Transverse colon (tissue), 4 donors: ENCODE data around the gene CNTN1. TPM values are rescaled to one million over a fixed set of nuclear protein-coding genes. Genes with fewer than 3 reads are reported as not detected.

Source experiments
- DNase-seq: peaks from one replicate; pipeline ENCODE4 v3.0.0-alpha.2; 2019
- H3K27ac ChIP-seq, 4 donors: fragments of 200-600 bp; sonication (generic); 2 replicates each; pipeline ENCODE4 v1.5.1; 2016 to 2018; ENCODE audit warnings: inconsistent platforms in 4 of 4
- H3K27me3 ChIP-seq: fragments of 200-600 bp; sonication (generic); 2 replicates; pipeline ENCODE4 v1.5.1; 2017; ENCODE audit warnings: inconsistent platforms
- H3K36me3 ChIP-seq, 4 donors: fragments of 200-600 bp; sonication (generic); 2 replicates each; pipeline ENCODE4 v1.5.1; 2017 to 2019; ENCODE audit warnings: inconsistent platforms in 4 of 4
- H3K4me1 ChIP-seq, 4 donors: fragments of 200-600 bp; sonication (generic); 2 replicates each; pipeline ENCODE4 v1.5.1; 2017 to 2020; ENCODE audit warnings: inconsistent platforms in 4 of 4
- H3K4me3 ChIP-seq, 4 donors: fragments of 200-600 bp; sonication (generic); 1 replicate in 1 of 4; 2 replicates in 3 of 4; pipeline versions ENCODE4 v1.5.1 to v1.6.1; 2017 to 2019; ENCODE audit warnings: inconsistent platforms in 4 of 4
- H3K9me3 ChIP-seq, 2 donors: fragments of 200-600 bp; sonication (generic); 2 replicates each; pipeline ENCODE4 v1.5.1; 2017 to 2019; ENCODE audit warnings: inconsistent platforms in 2 of 2
- EP300 ChIP-seq: sonication (generic); formaldehyde crosslinking; IDR thresholded peaks from one replicate; pipeline ENCODE4 v1.6.1; 2017; ENCODE audit warnings: antibody characterized with exemption, low read depth
- POLR2A ChIP-seq: fragments of 450-650 bp; IDR thresholded peaks from one replicate; pipeline ENCODE4 v1.6.1; 2016; ENCODE audit warnings: antibody characterized with exemption, mild to moderate bottlenecking, moderate library complexity
- POLR2AphosphoS5 ChIP-seq, 3 donors: sonication (generic); formaldehyde crosslinking; IDR thresholded peaks; one replicate each; pipeline ENCODE4 v1.6.1; 2016; ENCODE audit warnings: antibody characterized with exemption in 3 of 3
- WGBS, 2 donors: methylation state at CpG; one replicate each; pipeline ENCODE4 v1.1.5; 2018; ENCODE audit warnings: low coverage in 1 of 2; 5-methylcytosine and 5-hydroxymethylcytosine counted together
- in situ Hi-C, 4 donors: fragments of 200-750 bp; cut with MboI; loops; one replicate each; pipeline versions ENCODE4 v1.15.0 to v1.15.1; 2017; ENCODE audit warnings: low sequenced_read_pairs in 3 of 4, low pct_ligation_motif_present in 1 of 4, low pct_unique_long_range_greater_than_20kb in 1 of 4
- intact Hi-C: fragments of 100-400 bp; cut with DNase I; formaldehyde crosslinking; loops from one replicate; pipeline ENCODE4 v1.15.1; 2023; ENCODE audit warnings: low total_unique reads
- total RNA-seq, 4 donors: library from RNA; depleted of rRNA; stranded (reverse); fragments of >200 nt; gene quantifications; one replicate each; pipeline ENCODE4 v1.1.0, GENCODE V29; 2016
- TF ChIP-seq, protein P1 (sequence below), 5 experiments: fragments of 200-600 bp in 3 of 5; fragments of 450-650 bp in 2 of 5; sonication (generic) in 3 of 5; IDR thresholded peaks; 1 replicate in 2 of 5; 2 replicates in 3 of 5; pipeline ENCODE4 v1.5.1; 2016 to 2017; ENCODE audit warnings: antibody characterized with exemption in 5 of 5, inconsistent platforms in 3 of 5, mild to moderate bottlenecking in 2 of 5, moderate library complexity in 1 of 5

Gene CNTN1
- total RNA-seq, 4 donors from 2014 or later: 0.60 to 3.2 (median 1.4) TPM

GRCh38 chr12:41049033-41049432, 356.8 kb downstream of the CNTN1 start:
- no peaks in the 10 kb centered on the region for H3K36me3 ChIP-seq

DNA sequence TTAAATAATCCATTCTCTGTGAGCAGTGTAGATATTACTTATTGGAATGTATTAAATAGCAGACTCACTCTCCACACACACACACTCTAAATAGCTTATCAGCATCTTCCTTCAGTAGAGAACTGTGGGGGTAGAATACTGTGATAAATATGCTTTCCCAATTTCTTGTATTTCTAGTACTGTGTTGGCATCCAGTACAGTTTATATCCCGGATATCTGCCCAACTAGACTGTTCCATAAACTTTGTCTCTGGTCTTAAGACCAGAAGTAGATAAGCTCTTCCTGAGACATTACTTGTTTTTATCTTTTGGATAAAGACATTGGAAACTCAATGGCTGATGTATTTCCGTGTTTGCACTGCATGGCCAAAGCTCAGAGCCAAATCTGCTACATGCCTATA, 359.7 kb downstream of the CNTN1 start:
- in situ Hi-C loops: no loop called here
- DNase-seq: no peak
- no peak overlapping the region for H3K4me3 ChIP-seq
- no peaks in the 10 kb centered on the region for H3K27me3 ChIP-seq
- no peak overlapping the region for H3K27ac ChIP-seq
- H3K36me3 ChIP-seq: no peaks in the 10 kb centered on the region
- WGBS, 2 donors: 52 to 56% methylated on average over 2 of the region's 2 CpGs
- TF ChIP-seq POLR2A: no peak
- TF ChIP-seq EP300: no peak
- TF ChIP-seq POLR2AphosphoS5 (IDR thresholded peaks at IDR 0.05): no peak
- TF ChIP-seq, protein P1, sequence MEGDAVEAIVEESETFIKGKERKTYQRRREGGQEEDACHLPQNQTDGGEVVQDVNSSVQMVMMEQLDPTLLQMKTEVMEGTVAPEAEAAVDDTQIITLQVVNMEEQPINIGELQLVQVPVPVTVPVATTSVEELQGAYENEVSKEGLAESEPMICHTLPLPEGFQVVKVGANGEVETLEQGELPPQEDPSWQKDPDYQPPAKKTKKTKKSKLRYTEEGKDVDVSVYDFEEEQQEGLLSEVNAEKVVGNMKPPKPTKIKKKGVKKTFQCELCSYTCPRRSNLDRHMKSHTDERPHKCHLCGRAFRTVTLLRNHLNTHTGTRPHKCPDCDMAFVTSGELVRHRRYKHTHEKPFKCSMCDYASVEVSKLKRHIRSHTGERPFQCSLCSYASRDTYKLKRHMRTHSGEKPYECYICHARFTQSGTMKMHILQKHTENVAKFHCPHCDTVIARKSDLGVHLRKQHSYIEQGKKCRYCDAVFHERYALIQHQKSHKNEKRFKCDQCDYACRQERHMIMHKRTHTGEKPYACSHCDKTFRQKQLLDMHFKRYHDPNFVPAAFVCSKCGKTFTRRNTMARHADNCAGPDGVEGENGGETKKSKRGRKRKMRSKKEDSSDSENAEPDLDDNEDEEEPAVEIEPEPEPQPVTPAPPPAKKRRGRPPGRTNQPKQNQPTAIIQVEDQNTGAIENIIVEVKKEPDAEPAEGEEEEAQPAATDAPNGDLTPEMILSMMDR (IDR thresholded peaks at IDR 0.05): no peak
- intact Hi-C loops: no loop called here
- H3K9me3 ChIP-seq: no peaks in the 10 kb centered on the region
- H3K4me1 ChIP-seq: peaks cover 0 to 4% (median 0%) of the 10 kb centered on the region in 4 donors

More at GRCh38 chr12:41049033-41049432, 356.8 kb downstream of the CNTN1 start:
- H3K4me3 ChIP-seq: no peak overlapping the region
- WGBS, 2 donors: 32 to 36% methylated on average over 2 of the region's 2 CpGs
- peaks cover 0 to 2% (median 0%) of the 10 kb centered on the region in 4 donors for H3K4me1 ChIP-seq
- no peak for DNase-seq
- no peaks in the 10 kb centered on the region for H3K27me3 ChIP-seq
- TF ChIP-seq POLR2AphosphoS5 (IDR thresholded peaks at IDR 0.05) (no peak), POLR2A (no peak), EP300 (no peak)
- TF ChIP-seq, protein P1 (IDR thresholded peaks at IDR 0.05): no peak
- H3K9me3 ChIP-seq: no peaks in the 10 kb centered on the region
- in situ Hi-C loops: no loop called here
- no peak overlapping the region for H3K27ac ChIP-seq
- intact Hi-C loops: no loop called here

- no peaks in the 10 kb centered on the region for H3K27me3 ChIP-seq
- peaks cover 0 to 4% (median 0%) of the 10 kb centered on the region in 4 donors for H3K4me1 ChIP-seq
- no peaks in the 10 kb centered on the region for H3K9me3 ChIP-seq
- intact Hi-C loops (no loop called here), in situ Hi-C loops (no loop called here)
- H3K4me3 ChIP-seq: no peak overlapping the region
- H3K27ac ChIP-seq: no peak overlapping the region
- DNase-seq: no peak
- no peaks in the 10 kb centered on the region for H3K36me3 ChIP-seq
- no peak for TF ChIP-seq POLR2AphosphoS5 (IDR thresholded peaks at IDR 0.05)
- TF ChIP-seq, protein P1 (IDR thresholded peaks at IDR 0.05): no peak
- TF ChIP-seq POLR2A: no peak
- TF ChIP-seq EP300: no peak
- 58 to 69% methylated on average over 1 of the region's 1 CpG for WGBS, 2 donors
These were observed 360.2 kb downstream of the CNTN1 start for GRCh38 chr12:41052441-41052840.

DNA sequence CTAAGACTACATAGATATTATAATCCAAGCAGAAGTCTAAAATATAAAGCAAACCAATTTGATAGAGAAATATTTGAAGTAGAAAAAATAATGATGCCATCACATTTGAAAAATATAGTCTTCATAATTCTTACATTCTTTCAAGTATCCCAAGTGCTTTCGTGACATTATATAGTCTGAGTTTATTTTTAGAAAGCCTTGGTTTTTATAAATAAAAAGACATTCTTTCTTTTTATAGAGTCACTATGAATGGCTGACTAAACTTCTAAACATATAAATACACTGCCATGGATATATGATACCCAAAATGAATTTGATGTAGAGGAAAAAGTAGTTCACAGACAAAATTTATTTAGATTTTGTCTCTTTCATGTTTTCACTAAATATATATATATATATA, 360.8 kb downstream of the CNTN1 start:
- Histone ChIP-seq H3K4me1 (peaks cover 0 to 4% (median 0%) of the 10 kb centered on the region in 4 donors), H3K27ac (no peak overlapping the region), H3K36me3 (no peaks in the 10 kb centered on the region), H3K4me3 (no peak overlapping the region), H3K27me3 (no peaks in the 10 kb centered on the region), H3K9me3 (no peaks in the 10 kb centered on the region)
- TF ChIP-seq POLR2AphosphoS5 (IDR thresholded peaks at IDR 0.05): no peak
- intact Hi-C loops (no loop called here), in situ Hi-C loops (no loop called here)
- DNase-seq: no peak
- 41 to 50% methylated on average over 1 of the region's 1 CpG for WGBS, 2 donors
